GM19328 (cell line): Measurements from ENCODE around the gene MUC20.
"Not testable (repeated sequence)": the region's sequence is repeated elsewhere in the genome, so short reads cannot be mapped to it uniquely, and the experiment has no call there.

Experiments used
- ATAC-seq: cut with Tn5 transposase; IDR thresholded peaks from one replicate; pipeline ENCODE4 v1.9.1; 2021; ENCODE audit warnings: mild to moderate bottlenecking, moderate library complexity; ENCODE audit not compliant: unreplicated experiment

MUC20 gene

DNA sequence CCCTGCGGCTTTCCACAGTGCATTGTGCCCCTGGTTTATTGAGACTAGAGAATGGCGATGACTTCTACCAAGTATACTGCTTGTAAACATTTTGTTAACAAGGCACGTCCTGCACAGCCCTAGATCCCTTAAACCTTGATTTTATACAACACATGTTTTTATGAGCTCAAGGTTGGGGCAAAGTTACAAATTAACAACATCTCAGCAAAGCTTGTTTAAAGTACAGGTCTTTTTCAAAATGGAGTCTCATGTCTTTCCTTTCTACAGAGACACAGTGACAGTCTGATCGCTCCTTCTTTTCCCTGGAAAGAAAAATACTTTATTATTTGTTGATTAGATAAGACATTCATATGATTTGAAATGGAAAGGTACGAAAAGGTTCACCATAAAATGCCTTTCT, 8.0 kb downstream of the MUC20 start:
- ATAC-seq: not testable (repeated sequence)

DNA sequence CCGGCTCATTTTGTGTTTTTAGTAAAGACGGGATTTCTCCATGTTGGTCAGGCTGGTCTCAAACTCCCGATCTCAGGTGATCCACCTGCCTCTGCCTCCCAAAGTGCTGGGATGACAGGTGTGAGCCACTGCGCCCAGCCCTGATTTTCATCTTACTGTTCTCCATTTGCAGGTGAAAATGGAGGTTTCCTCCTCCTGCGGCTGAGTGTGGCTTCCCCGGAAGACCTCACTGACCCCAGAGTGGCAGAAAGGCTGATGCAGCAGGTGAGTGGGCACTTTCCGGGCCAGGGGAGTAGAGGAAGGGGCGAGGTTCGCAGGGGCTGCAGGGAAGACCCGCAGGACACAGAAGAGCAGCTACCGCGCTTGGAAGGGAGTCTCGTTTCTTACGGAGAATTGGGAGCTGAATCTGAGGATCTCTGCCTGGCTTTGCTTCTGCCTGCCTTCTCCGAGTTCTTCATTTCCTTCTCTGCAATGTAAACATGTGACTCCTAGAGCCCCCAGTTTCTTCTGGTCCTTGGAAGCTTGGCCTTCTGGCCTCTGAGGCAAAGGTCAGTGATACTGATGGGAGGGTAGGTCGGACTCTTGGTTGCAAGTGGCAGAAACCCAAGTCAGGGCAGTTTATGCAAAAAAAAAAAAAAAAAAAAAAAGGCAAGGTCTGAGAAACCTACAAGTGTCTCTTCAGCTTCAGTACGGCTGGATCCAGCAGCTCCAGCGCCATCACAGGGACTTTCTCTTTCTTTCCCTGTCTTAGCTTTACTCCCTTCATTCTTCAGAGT, 8.9 kb downstream of the MUC20 start:
- ATAC-seq: no peak

- ATAC-seq: no peak
Measured at GRCh38 chr3:195731356-195731905, 10.7 kb downstream of the MUC20 start.

GRCh38 chr3:195732940-195733339, 12.2 kb downstream of the MUC20 start:
- ATAC-seq: no peak

DNA sequence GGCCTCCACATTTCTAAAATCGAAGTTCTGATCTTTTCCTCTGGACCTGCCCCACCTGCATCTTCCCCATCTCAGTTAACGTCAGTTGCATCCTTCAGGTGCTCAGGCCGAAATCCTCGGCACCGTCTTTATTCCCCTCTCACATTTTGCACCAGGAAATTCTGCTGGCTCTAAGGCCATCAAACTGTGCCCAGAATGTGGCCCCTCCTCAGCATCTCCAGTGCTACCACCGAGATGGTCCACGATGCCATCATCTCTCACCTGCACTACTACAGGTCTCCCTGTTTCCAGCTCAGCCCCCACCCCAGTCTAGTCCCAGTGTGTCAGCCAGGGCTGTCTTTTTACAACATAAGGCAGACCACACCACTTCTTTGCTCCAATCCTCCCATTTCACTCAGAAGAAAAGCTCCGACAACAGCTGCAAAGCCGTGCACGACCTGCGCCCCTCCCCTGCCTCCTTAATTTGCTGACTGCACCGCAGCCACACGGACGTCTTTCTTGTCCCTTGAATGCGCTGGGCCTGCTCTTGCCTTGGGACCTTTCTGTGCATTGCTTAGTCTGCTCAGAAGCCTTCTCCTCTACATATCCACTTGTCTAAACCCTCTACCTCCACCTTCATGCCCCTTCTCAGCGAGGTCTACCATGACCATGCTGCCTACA, 14.4 kb downstream of the MUC20 start:
- ATAC-seq: no peak

DNA sequence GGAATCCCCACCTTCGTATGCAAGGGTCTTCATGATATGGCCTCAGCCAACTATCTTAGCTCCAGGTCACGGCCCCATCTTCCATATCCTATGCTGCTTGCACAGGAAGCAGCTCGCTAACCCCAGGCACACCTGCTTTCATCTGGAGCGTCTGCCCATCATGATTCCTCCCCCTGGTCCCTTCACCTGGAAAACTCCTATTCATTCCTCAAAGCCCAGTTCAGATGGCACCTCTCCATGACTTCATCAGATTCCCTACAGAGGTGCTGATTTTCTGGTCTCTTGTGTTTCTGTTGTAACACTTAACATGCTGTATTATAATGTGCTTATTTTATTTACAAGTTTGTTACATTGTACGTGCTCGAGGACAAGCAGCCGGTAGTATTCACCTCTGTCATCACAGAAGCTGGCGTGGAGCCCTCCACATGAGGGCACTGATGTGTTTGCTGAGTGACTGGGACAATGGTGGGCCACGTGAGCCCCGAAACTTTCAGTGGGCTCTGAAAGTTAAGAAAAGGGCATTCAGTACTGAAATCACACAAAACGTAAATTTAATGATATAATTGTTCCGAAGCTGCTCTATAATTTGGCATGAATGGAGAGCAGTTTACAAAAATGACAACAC, 16.2 kb downstream of the MUC20 start:
- no peak for ATAC-seq

GRCh38 chr3:195737782-195738181, 17.0 kb downstream of the MUC20 start:
- ATAC-seq: not testable (repeated sequence)

- ATAC-seq: no peak
Measured at GRCh38 chr3:195738274-195739044, 17.7 kb downstream of the MUC20 start.

- no peak for ATAC-seq
Measured at GRCh38 chr3:195739561-195740111, 18.9 kb downstream of the MUC20 start.

DNA sequence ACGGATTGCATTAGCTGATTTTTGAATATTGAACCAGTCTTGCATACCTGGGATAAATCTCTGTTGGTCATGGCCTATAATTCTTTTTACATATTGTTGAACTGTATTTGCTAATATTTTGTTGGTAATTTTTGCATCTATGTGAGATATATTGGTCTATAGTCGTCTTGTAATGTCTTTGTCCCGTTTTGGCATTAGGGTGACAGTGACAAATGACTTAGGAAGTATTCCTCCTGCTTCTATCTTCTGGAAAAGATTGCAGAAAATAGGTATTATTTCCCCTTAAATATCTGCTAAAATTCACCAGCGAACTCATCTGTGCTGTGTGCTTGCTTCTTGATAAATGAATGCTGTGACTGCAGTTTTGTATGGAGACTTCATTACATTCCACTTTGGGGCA, 23.7 kb downstream of the MUC20 start:
- ATAC-seq: no peak

GRCh38 chr3:195746346-195746745, 25.6 kb downstream of the MUC20 start:
- no peak for ATAC-seq

- ATAC-seq: no peak
Measured at GRCh38 chr3:195746751-195747150, 26.0 kb downstream of the MUC20 start.

GRCh38 chr3:195748661-195749060, 27.9 kb downstream of the MUC20 start:
- ATAC-seq: no peak

- ATAC-seq: not testable (repeated sequence)
Measured at GRCh38 chr3:195749101-195749500, 28.3 kb downstream of the MUC20 start.

- ATAC-seq: no peak
Measured at GRCh38 chr3:195750797-195751520, 30.2 kb downstream of the MUC20 start.

GRCh38 chr3:195751560-195751959, 30.8 kb downstream of the MUC20 start:
- ATAC-seq: no peak

DNA sequence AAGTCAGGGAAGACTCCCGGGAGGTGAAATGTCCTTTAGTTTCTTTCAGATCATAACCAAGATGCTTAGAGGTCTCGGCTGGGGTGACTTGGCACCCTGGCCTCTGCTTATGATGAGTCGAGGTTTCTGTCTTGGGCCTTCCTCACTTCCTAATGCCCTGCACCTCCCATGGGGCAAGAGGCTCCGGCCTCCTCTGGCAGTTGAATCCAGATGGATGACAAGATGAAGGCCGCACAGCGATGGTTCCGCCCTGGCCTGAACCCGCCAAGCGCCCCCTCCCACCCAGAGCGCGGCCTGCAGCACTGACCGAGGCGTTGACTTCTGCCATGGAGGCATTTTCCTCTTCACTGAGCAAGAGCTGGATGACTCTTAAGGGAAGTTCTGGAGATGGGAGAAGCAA, 31.3 kb downstream of the MUC20 start:
- no peak for ATAC-seq

- no peak for ATAC-seq
Measured at GRCh38 chr3:195752546-195753331, 32.0 kb downstream of the MUC20 start.

DNA sequence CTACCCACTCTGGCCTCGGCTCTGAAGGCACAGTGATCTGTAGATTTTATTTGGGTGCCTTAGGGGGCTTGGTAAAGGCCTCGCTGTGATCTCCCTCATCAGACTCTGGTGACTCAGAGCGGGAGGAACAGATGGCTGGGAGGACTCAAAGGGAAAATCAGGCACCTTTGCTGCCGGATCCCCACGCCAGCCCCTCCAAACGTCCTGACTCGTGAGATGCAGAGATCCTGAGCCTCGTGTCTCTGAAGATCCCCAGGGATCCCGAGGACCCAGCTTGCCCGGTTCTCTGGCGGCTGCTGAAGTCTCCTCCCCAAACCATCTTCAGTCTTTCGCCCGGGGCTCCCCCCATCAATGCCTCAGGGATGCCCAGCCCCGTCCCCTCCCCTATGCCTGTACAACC, 32.8 kb downstream of the MUC20 start:
- ATAC-seq: no peak
